Vagina (tissue), 2 donors: ENCODE measurements around the gene RASA3. TPM values are rescaled to one million over a fixed set of nuclear protein-coding genes. Genes with fewer than 3 reads are reported as not detected.
"Not testable (repeated sequence)": the region's sequence is repeated elsewhere in the genome, so short reads cannot be mapped to it uniquely, and the experiment has no call there.

Source experiments
- DNase-seq, 2 donors: peaks; one replicate each; pipeline ENCODE4 v3.0.0-alpha.2; 2017; ENCODE audit errors: extremely low spot score in 2 of 2
- H3K27ac ChIP-seq: fragments of 200-600 bp; sonication (generic); one replicate; pipeline ENCODE4 v1.5.1; 2019
- H3K27me3 ChIP-seq: fragments of 200-600 bp; sonication (generic); one replicate; pipeline ENCODE4 v1.5.1; 2019
- H3K36me3 ChIP-seq, 2 donors: fragments of 200-600 bp; sonication (generic); one replicate each; pipeline ENCODE4 v1.5.1; 2017 to 2019
- H3K4me1 ChIP-seq: fragments of 200-600 bp; sonication (generic); one replicate; pipeline ENCODE4 v1.5.1; 2019
- H3K4me3 ChIP-seq, 2 donors: fragments of 200-600 bp; sonication (generic); 1 replicate in 1 of 2; 2 replicates in 1 of 2; pipeline ENCODE4 v1.5.1; 2016 to 2019
- H3K9me3 ChIP-seq: fragments of 200-600 bp; sonication (generic); one replicate; pipeline ENCODE4 v1.5.1; 2019
- CTCF ChIP-seq, 3 experiments: fragments of 450-650 bp in 2 of 3; fragments of 200-600 bp in 1 of 3; sonication (generic) in 1 of 3; IDR thresholded peaks; one replicate each; pipeline ENCODE4 v1.5.1; 2017 to 2019; ENCODE audit warnings: antibody characterized with exemption in 3 of 3, mild to moderate bottlenecking in 2 of 3, moderate library complexity in 2 of 3
- POLR2A ChIP-seq, 2 donors: fragments of 450-650 bp; IDR thresholded peaks; one replicate each; pipeline ENCODE4 v1.6.1; 2017; ENCODE audit warnings: antibody characterized with exemption in 2 of 2, mild to moderate bottlenecking in 2 of 2, moderate library complexity in 2 of 2
- POLR2AphosphoS5 ChIP-seq, 2 donors: sonication (generic); formaldehyde crosslinking; IDR thresholded peaks; one replicate each; pipeline ENCODE4 v1.9.0; 2017; ENCODE audit warnings: antibody characterized with exemption in 2 of 2, mild to moderate bottlenecking in 2 of 2, low read depth in 1 of 2; ENCODE audit not compliant: insufficient read depth in 1 of 2
- intact Hi-C: fragments of 100-400 bp; cut with DNase I; formaldehyde crosslinking; loops from one replicate; pipeline ENCODE4 v1.15.1; 2023
- total RNA-seq: library from RNA; depleted of rRNA; stranded (reverse); fragments of >200 nt; gene quantifications from one replicate; pipeline ENCODE4 v1.2.3, GENCODE V29; 2016

RASA3 gene
- total RNA-seq, 1 donor from 2014 or later = 19.6 TPM

GRCh38 chr13:114099918-114100445, 32.4 kb downstream of the RASA3 start:
- Histone ChIP-seq H3K9me3 (no peaks in the 10 kb centered on the region), H3K27ac (peak overlapping the region; percentile 82), H3K27me3 (no peaks in the 10 kb centered on the region), H3K4me3 (no peak overlapping the region), H3K36me3 (no peaks in the 10 kb centered on the region), H3K4me1 (peaks cover 51% of the 10 kb centered on the region)
- DNase-seq = no peak
- intact Hi-C loops = no loop called here
- TF ChIP-seq CTCF (IDR thresholded peaks at IDR 0.05) (no peak), POLR2AphosphoS5 (IDR thresholded peaks at IDR 0.05; ENCODE audit: insufficient read depth in 1 of 2, low read depth in 1 of 2) (peak in 1 of 2 donors; percentile 34)

GRCh38 chr13:114099191-114099590, 33.2 kb downstream of the RASA3 start:
- no peaks in the 10 kb centered on the region for H3K9me3 ChIP-seq
- peak overlapping the region; percentile 68 for H3K27ac ChIP-seq
- H3K4me1 ChIP-seq = peaks cover 46% of the 10 kb centered on the region
- no peaks in the 10 kb centered on the region for H3K27me3 ChIP-seq
- TF ChIP-seq POLR2A (IDR thresholded peaks at IDR 0.05) (no peak), POLR2AphosphoS5 (IDR thresholded peaks at IDR 0.05; ENCODE audit: insufficient read depth in 1 of 2, low read depth in 1 of 2) (peak in 1 of 2 donors; percentile 51)
- H3K4me3 ChIP-seq = no peak overlapping the region
- no peak for DNase-seq
- H3K36me3 ChIP-seq = no peaks in the 10 kb centered on the region
- intact Hi-C loops = no loop called here

GRCh38 chr13:114098689-114099056, 33.8 kb downstream of the RASA3 start:
- H3K4me1 ChIP-seq = peaks cover 46% of the 10 kb centered on the region
- H3K27ac ChIP-seq = peak overlapping the region; percentile 68
- H3K27me3 ChIP-seq, intact Hi-C loops, H3K4me3 ChIP-seq, DNase-seq, H3K36me3 ChIP-seq, H3K9me3 ChIP-seq: not testable (repeated sequence)

- TF ChIP-seq POLR2A (IDR thresholded peaks at IDR 0.05) (no peak), POLR2AphosphoS5 (IDR thresholded peaks at IDR 0.05; ENCODE audit: insufficient read depth in 1 of 2, low read depth in 1 of 2) (no peak), CTCF (IDR thresholded peaks at IDR 0.05) (no peak)
- intact Hi-C loops = no loop called here
- DNase-seq = no peak
- no peak overlapping the region for H3K4me3 ChIP-seq
- no peaks in the 10 kb centered on the region for H3K36me3 ChIP-seq
- H3K27ac ChIP-seq = peak overlapping the region; percentile 68
- H3K27me3 ChIP-seq = no peaks in the 10 kb centered on the region
- peaks cover 46% of the 10 kb centered on the region for H3K4me1 ChIP-seq
- no peaks in the 10 kb centered on the region for H3K9me3 ChIP-seq
Observed at GRCh38 chr13:114097893-114098688, 34.3 kb downstream of the RASA3 start.

GRCh38 chr13:114097212-114097892, 35.1 kb downstream of the RASA3 start:
- intact Hi-C loops = no loop called here

More at GRCh38 chr13:114097212-114097892, 35.1 kb downstream of the RASA3 start:
- Histone ChIP-seq H3K36me3 (no peaks in the 10 kb centered on the region), H3K27me3 (no peaks in the 10 kb centered on the region), H3K9me3 (no peaks in the 10 kb centered on the region), H3K4me1 (peaks cover 46% of the 10 kb centered on the region), H3K4me3 (no peak overlapping the region), H3K27ac (peak overlapping the region; percentile 68)
- no peak for DNase-seq
- no peak for TF ChIP-seq POLR2AphosphoS5 (IDR thresholded peaks at IDR 0.05; ENCODE audit: insufficient read depth in 1 of 2, low read depth in 1 of 2)
- no peak for TF ChIP-seq POLR2A (IDR thresholded peaks at IDR 0.05)
- no peak for TF ChIP-seq CTCF (IDR thresholded peaks at IDR 0.05)
